HG03558 (cell line): Measurements from ENCODE around the gene F2RL1.
"Not testable (repeated sequence)": the region's sequence is repeated elsewhere in the genome, so short reads cannot be mapped to it uniquely, and the experiment has no call there.

Source experiments
- ATAC-seq: cut with Tn5 transposase; IDR thresholded peaks from one replicate; pipeline ENCODE4 v1.9.1; 2021; ENCODE audit warnings: moderate number of reproducible peaks; ENCODE audit not compliant: unreplicated experiment; ENCODE audit errors: extremely low read depth

The F2RL1 gene

GRCh38 chr5:76845890-76846289, 27.1 kb downstream of the F2RL1 start:
- no peak for ATAC-seq

- ATAC-seq, result no peak
Measured at GRCh38 chr5:76849419-76850291, 30.8 kb downstream of the F2RL1 start, which contains the start of gene S100Z. Gene S100Z, plus strand, starts transcription at chr5:76850014. Its CDS starts 25,346 bp downstream, at chr5:76875360.

GRCh38 chr5:76850543-76851145, 31.8 kb downstream of the F2RL1 start:
- ATAC-seq, result no peak

GRCh38 chr5:76851728-76852369, 33.0 kb downstream of the F2RL1 start:
- ATAC-seq, result no peak

- no peak for ATAC-seq
Measured at GRCh38 chr5:76852772-76853171, 33.9 kb downstream of the F2RL1 start.

GRCh38 chr5:76853741-76854140, 34.9 kb downstream of the F2RL1 start:
- ATAC-seq, result not testable (repeated sequence)

- ATAC-seq, result no peak
Measured at GRCh38 chr5:76854644-76855043, 35.8 kb downstream of the F2RL1 start.

- ATAC-seq, result not testable (repeated sequence)
Measured at GRCh38 chr5:76855501-76855900, 36.7 kb downstream of the F2RL1 start.

- ATAC-seq, result no peak
Measured at GRCh38 chr5:76855961-76856360, 37.1 kb downstream of the F2RL1 start.

- not testable (repeated sequence) for ATAC-seq
Measured at GRCh38 chr5:76856800-76857199, 38.0 kb downstream of the F2RL1 start.

- no peak for ATAC-seq
Measured at GRCh38 chr5:76859591-76860247, 40.9 kb downstream of the F2RL1 start.

- no peak for ATAC-seq
Measured at GRCh38 chr5:76861612-76862011, 42.8 kb downstream of the F2RL1 start.

GRCh38 chr5:76863001-76863400, 44.2 kb downstream of the F2RL1 start:
- ATAC-seq, result no peak

GRCh38 chr5:76866503-76866902, 47.7 kb downstream of the F2RL1 start:
- no peak for ATAC-seq

GRCh38 chr5:76867038-76867437, 48.2 kb downstream of the F2RL1 start:
- ATAC-seq, result no peak

GRCh38 chr5:76867827-76868693, 49.2 kb downstream of the F2RL1 start:
- ATAC-seq, result no peak

- ATAC-seq, result no peak
Measured at GRCh38 chr5:76870046-76870445, 51.2 kb downstream of the F2RL1 start.

GRCh38 chr5:76874088-76874581, 55.3 kb downstream of the F2RL1 start:
- no peak for ATAC-seq
